Fibroblast of lung (primary cell): ENCODE data around the gene CNPY4. TPM values are rescaled to one million over a fixed set of nuclear protein-coding genes. Genes with fewer than 3 reads are reported as not detected.
A peak's percentile ranks its signal among the peaks of the same experiment; 100 is the strongest.

Source experiments
- DNase-seq, 2 donors: peaks; one replicate each; pipeline versions ENCODE4 v3.0.0 to v3.0.0-alpha.2; 2010; ENCODE audit warnings: low read depth in 2 of 2
- H2AFZ ChIP-seq: 2 replicates; pipeline ENCODE4 v1.5.1; 2012; ENCODE audit warnings: low read length, control low read depth, inconsistent platforms
- H3K27ac ChIP-seq: 2 replicates; pipeline ENCODE4 v1.5.1; 2011; ENCODE audit warnings: low read length, control low read depth; ENCODE audit not compliant: insufficient read depth
- H3K27me3 ChIP-seq: 2 replicates; pipeline ENCODE4 v1.5.1; 2011; ENCODE audit warnings: mild to moderate bottlenecking, low read length; ENCODE audit not compliant: control insufficient read depth, insufficient read depth
- H3K36me3 ChIP-seq: 2 replicates; pipeline ENCODE4 v1.5.1; 2011; ENCODE audit warnings: low read length; ENCODE audit not compliant: control insufficient read depth, insufficient read depth
- H3K4me1 ChIP-seq: 2 replicates; pipeline ENCODE4 v1.5.1; 2011; ENCODE audit warnings: low read length; ENCODE audit not compliant: control insufficient read depth, insufficient read depth; ENCODE audit errors: extremely low read depth
- H3K4me2 ChIP-seq: 2 replicates; pipeline ENCODE4 v1.5.1; 2011; ENCODE audit warnings: low read length, control low read depth; ENCODE audit not compliant: insufficient read depth; ENCODE audit errors: extremely low read depth
- H3K4me3 ChIP-seq, 4 experiments: fragments of 200-600 bp in 1 of 4; sonication (generic) in 1 of 4; replicated peaks in 1 of 4; 2 replicates each; pipeline ENCODE4 v1.5.1; 2011 to 2016; ENCODE audit warnings: low read length in 4 of 4, low read depth in 3 of 4, mild to moderate bottlenecking in 3 of 4, control low read depth in 2 of 4, inconsistent platforms in 1 of 4, mixed read lengths in 1 of 4; ENCODE audit not compliant: insufficient read depth in 1 of 4; ENCODE audit errors: control extremely low read depth in 1 of 4
- H3K79me2 ChIP-seq: 2 replicates; pipeline ENCODE4 v1.5.1; 2012; ENCODE audit warnings: mild to moderate bottlenecking, low read length, inconsistent platforms; ENCODE audit not compliant: control insufficient read depth, insufficient read depth
- H3K9ac ChIP-seq: 2 replicates; pipeline ENCODE4 v1.5.1; 2011; ENCODE audit warnings: mild to moderate bottlenecking, low read length, control low read depth; ENCODE audit not compliant: insufficient read depth
- H3K9me3 ChIP-seq: 2 replicates; pipeline ENCODE4 v1.5.1; 2012; ENCODE audit warnings: low read depth, low read length; ENCODE audit not compliant: control insufficient read depth, insufficient read depth
- H4K20me1 ChIP-seq: 2 replicates; pipeline ENCODE4 v1.5.1; 2011; ENCODE audit warnings: low read length; ENCODE audit not compliant: control insufficient read depth, insufficient read depth; ENCODE audit errors: extremely low read depth
- EZH2 ChIP-seq: IDR thresholded peaks from 2 replicates; pipeline ENCODE4 v1.5.1; 2012; ENCODE audit warnings: low read length, control low read depth, mild to moderate bottlenecking; ENCODE audit errors: missing control alignments
- polyA plus RNA-seq, 2 donors: library from polyadenylated mRNA; depleted of rRNA in 1 of 2; stranded (reverse) in 1 of 2; unstranded in 1 of 2; fragments of >200 nt; gene quantifications; 2 replicates each; pipeline ENCODE4 v1.2.1, GENCODE V29; 2011 to 2012; ENCODE audit warnings: missing spikeins in 1 of 2
- total RNA-seq: library from RNA; depleted of rRNA; stranded (reverse); fragments of >200 nt; gene quantifications from 2 replicates; pipeline ENCODE4 v1.2.1, GENCODE V29; 2014
- TF ChIP-seq, protein P1 (sequence below), 2 donors: IDR thresholded peaks in 1 of 2; conservative IDR thresholded peaks in 1 of 2; 1 replicate in 1 of 2; 2 replicates in 1 of 2; pipeline ENCODE4 v1.5.1; 2011 to 2012; ENCODE audit warnings: low read length in 2 of 2, control low read depth in 1 of 2, inconsistent platforms in 1 of 2, low read depth in 1 of 2, mild to moderate bottlenecking in 1 of 2

Gene CNPY4
- total and polyA plus RNA-seq, 2 donors (not counting 1 experiment from before 2014, with no cell fraction given), result 21.6 to 40.7 TPM

DNA sequence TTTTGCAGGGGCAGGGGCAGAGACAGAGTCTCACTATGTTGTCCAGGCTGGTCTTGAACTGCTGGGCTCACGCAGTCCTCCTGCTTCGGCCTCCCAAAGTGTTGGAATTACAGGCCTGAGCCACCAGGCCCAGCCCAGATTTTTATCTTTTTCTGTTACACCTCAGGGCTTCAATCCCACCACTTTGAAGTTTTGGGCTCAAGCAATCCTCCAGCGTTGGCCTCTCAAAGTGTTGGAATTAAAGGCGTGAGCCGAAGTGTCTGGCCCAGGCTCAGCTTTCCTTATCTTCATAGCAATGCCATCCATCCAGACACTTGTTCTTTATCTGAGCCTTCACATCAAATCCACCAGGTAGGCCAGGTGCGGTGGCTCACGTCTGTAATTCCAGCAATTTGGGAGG is 4.4 kb upstream of the CNPY4 start:
- no peak for TF ChIP-seq EZH2
- TF ChIP-seq, protein P1, sequence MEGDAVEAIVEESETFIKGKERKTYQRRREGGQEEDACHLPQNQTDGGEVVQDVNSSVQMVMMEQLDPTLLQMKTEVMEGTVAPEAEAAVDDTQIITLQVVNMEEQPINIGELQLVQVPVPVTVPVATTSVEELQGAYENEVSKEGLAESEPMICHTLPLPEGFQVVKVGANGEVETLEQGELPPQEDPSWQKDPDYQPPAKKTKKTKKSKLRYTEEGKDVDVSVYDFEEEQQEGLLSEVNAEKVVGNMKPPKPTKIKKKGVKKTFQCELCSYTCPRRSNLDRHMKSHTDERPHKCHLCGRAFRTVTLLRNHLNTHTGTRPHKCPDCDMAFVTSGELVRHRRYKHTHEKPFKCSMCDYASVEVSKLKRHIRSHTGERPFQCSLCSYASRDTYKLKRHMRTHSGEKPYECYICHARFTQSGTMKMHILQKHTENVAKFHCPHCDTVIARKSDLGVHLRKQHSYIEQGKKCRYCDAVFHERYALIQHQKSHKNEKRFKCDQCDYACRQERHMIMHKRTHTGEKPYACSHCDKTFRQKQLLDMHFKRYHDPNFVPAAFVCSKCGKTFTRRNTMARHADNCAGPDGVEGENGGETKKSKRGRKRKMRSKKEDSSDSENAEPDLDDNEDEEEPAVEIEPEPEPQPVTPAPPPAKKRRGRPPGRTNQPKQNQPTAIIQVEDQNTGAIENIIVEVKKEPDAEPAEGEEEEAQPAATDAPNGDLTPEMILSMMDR (conservative IDR thresholded peaks at IDR 0.05 in 1 of 2, IDR thresholded peaks at IDR 0.05 in 1 of 2; ENCODE audit: low read depth in 1 of 2, low read length in 2 of 2), result no peak
- Histone ChIP-seq H3K4me2 (no peak overlapping the region), H3K9me3 (no peaks in the 10 kb centered on the region), H3K27ac (no peak overlapping the region), H3K27me3 (no peaks in the 10 kb centered on the region), H2AFZ (no peak overlapping the region), H3K4me3 (no peak overlapping the region), H4K20me1 (no peaks in the 10 kb centered on the region), H3K4me1 (no peaks in the 10 kb centered on the region), H3K9ac (no peak overlapping the region), H3K79me2 (peaks cover 9% of the 10 kb centered on the region), H3K36me3 (peaks cover 17% of the 10 kb centered on the region)
- no peak for DNase-seq

DNA sequence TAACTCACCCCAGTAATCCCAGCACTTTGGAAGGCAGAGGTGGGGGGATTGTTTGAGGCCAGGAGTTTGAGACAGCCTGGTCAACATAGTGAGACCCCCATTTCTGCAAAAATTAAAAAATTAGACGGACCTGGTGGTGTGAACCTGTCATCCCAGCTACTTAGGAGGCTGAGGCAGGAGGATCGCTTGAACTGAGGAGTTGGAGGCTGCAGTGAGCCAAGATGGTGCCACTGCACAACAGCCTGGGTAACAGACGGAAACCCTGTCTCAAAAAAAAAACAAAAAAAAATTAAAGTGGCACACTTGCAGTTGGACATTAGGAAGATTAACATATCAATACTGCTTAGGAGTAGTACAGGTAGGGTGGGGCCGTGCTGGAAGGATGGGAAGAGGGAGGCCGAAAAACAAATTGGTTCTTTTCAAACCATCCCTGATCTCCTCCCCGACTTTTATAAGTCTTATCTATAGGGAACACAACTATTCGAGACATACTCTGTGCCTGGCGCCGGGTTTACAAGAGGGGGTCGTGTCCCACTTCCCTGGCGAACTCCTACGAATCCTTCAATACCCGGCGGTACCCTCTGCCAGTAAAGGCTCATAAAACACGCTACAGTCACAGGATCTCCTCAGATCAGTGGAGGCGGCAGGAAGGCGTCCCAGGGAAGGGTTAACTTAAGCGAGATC is 904 bp upstream of the CNPY4 start:
- no peaks in the 10 kb centered on the region for H4K20me1 ChIP-seq
- H2AFZ ChIP-seq, result peak overlapping the region; percentile 97
- H3K4me3 ChIP-seq, result peak overlapping the region; percentile 79 to 98 (median 94)
- H3K36me3 ChIP-seq, result peaks cover 5% of the 10 kb centered on the region
- H3K9me3 ChIP-seq, result no peaks in the 10 kb centered on the region
- peak overlapping the region; percentile 88 for H3K4me2 ChIP-seq
- no peak for TF ChIP-seq EZH2
- TF ChIP-seq, protein P1 (conservative IDR thresholded peaks at IDR 0.05 in 1 of 2, IDR thresholded peaks at IDR 0.05 in 1 of 2; ENCODE audit: low read depth in 1 of 2, low read length in 2 of 2), result no peak
- H3K27me3 ChIP-seq, result no peaks in the 10 kb centered on the region
- H3K27ac ChIP-seq, result peak overlapping the region; percentile 89
- H3K79me2 ChIP-seq, result peaks cover 16% of the 10 kb centered on the region
- peaks cover 3% of the 10 kb centered on the region for H3K4me1 ChIP-seq
- DNase-seq, result no peak
- peak overlapping the region; percentile 63 for H3K9ac ChIP-seq

DNA sequence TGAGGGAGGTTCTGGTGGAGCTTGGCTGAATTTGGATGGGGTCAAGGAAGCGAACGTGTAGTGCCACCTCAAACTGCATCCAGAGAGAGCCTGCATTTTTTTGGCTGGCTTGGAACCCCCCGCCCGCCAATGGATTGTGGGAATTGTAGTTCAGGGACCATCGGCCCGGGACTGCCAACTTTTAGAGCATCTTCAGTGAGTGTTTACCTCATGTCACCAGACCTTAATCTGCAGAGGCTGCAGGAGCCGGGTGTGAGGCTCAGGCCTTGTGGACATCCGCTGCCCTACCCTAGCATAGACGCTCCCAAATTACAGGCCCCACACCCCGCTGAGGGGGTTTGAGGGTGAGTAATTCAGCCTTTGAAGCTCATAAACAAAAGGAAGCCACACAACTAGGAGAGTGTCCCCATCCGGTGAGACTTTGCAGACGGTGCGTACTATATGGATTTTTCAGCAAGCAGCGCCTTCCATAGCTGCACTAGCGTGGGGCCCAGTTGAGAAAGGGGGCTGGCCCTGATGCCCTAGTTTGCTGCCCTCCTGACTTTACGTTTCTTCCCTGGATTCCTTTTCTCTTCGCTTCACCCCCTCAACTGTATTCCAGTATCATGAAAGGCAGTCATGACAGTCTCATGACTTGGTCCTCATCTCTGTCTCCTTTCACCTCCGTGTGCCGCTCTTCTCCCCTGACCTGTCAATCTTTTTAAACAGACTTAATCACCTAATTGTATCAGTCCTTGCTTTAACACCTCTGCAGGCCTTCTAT is 717 bp downstream of the CNPY4 start:
- Histone ChIP-seq H3K27ac (peak overlapping the region; percentile 89), H3K36me3 (peaks cover 3% of the 10 kb centered on the region), H3K27me3 (no peaks in the 10 kb centered on the region), H3K9me3 (no peaks in the 10 kb centered on the region), H2AFZ (peak overlapping the region; percentile 97), H3K9ac (peak overlapping the region; percentile 63), H3K79me2 (peaks cover 16% of the 10 kb centered on the region), H3K4me2 (peak overlapping the region; percentile 79), H3K4me3 (peak overlapping the region; percentile 79 to 96 (median 92)), H3K4me1 (peaks cover 3% of the 10 kb centered on the region), H4K20me1 (no peaks in the 10 kb centered on the region)
- TF ChIP-seq, protein P1 (conservative IDR thresholded peaks at IDR 0.05 in 1 of 2, IDR thresholded peaks at IDR 0.05 in 1 of 2; ENCODE audit: low read depth in 1 of 2, low read length in 2 of 2), result no peak
- TF ChIP-seq EZH2, result no peak
- DNase-seq, result peak; percentile 51 to 65
